Kidney epithelial cell (primary cell): Measurements from ENCODE around the gene ZC2HC1C. TPM values are rescaled to one million over a fixed set of nuclear protein-coding genes. Genes with fewer than 3 reads are reported as not detected.

Source experiments
- DNase-seq: peaks from one replicate; pipeline ENCODE4 v3.0.0-alpha.2; 2010; ENCODE audit warnings: low read depth
- H3K27me3 ChIP-seq: 2 replicates; pipeline ENCODE4 v1.6.0; 2011; ENCODE audit warnings: low read length; ENCODE audit not compliant: control insufficient read depth, insufficient read depth
- H3K36me3 ChIP-seq: 2 replicates; pipeline ENCODE4 v1.5.1; 2011; ENCODE audit warnings: low read length; ENCODE audit not compliant: control insufficient read depth, insufficient read depth
- H3K4me3 ChIP-seq: 2 replicates; pipeline ENCODE4 v1.5.1; 2011; ENCODE audit warnings: low read depth, mild to moderate bottlenecking, control low read depth, low read length
- total RNA-seq: library from RNA; depleted of rRNA; stranded (reverse); fragments of >200 nt; gene quantifications from 2 replicates; pipeline ENCODE4 v1.2.3, GENCODE V29; 2015
- TF ChIP-seq, protein P1 (sequence below): IDR thresholded peaks from 2 replicates; pipeline ENCODE4 v1.5.1; 2011; ENCODE audit warnings: mild to moderate bottlenecking, moderate library complexity, low read length, control low read depth, inconsistent platforms; ENCODE audit not compliant: insufficient read depth, poor library complexity, severe bottlenecking

The ZC2HC1C gene
- total RNA-seq, 1 donor from 2014 or later = 9.2 TPM

DNA sequence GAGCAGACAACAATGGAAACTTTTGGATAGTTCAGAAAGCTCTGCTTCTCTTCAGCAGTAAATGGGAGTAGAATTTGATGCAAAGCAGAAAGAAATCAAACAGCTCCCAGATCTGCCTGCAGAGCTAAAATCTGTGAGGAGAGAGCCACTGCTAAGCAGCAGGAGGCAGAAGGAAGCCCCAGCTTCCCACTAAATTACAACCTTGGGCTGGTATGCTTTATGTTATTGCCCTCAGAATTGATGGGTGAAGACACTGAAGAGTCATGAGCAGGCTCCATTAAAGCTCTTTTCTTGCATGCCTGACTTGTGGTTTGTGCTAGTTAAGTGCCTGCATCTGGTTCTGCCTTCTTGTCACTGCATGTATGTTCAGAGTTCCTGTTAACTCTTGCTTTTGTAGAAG, 8.4 kb downstream of the ZC2HC1C start:
- no peak overlapping the region for H3K4me3 ChIP-seq
- no peaks in the 10 kb centered on the region for H3K27me3 ChIP-seq
- no peak for DNase-seq
- TF ChIP-seq, protein P1, sequence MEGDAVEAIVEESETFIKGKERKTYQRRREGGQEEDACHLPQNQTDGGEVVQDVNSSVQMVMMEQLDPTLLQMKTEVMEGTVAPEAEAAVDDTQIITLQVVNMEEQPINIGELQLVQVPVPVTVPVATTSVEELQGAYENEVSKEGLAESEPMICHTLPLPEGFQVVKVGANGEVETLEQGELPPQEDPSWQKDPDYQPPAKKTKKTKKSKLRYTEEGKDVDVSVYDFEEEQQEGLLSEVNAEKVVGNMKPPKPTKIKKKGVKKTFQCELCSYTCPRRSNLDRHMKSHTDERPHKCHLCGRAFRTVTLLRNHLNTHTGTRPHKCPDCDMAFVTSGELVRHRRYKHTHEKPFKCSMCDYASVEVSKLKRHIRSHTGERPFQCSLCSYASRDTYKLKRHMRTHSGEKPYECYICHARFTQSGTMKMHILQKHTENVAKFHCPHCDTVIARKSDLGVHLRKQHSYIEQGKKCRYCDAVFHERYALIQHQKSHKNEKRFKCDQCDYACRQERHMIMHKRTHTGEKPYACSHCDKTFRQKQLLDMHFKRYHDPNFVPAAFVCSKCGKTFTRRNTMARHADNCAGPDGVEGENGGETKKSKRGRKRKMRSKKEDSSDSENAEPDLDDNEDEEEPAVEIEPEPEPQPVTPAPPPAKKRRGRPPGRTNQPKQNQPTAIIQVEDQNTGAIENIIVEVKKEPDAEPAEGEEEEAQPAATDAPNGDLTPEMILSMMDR = no peak
- no peaks in the 10 kb centered on the region for H3K36me3 ChIP-seq

DNA sequence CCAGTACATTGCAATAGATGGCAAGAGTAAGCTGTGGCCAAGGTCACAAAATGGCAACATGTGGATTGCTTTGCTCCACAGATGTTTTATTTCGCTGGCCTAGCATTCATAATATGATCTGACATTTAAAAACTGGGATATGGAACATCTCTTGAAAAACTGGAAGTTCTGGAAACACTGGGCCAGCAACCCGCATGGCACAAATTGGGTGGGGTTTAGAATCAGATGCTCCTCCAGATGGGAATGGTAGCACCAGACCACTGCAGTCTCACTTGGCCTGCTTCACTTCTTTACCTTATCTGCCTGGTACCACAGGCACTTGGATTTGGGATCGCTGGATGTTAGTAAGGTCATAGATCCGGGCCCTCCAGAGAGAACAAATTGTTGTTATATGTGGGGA, 10.1 kb downstream of the ZC2HC1C start:
- H3K27me3 ChIP-seq = no peaks in the 10 kb centered on the region
- H3K4me3 ChIP-seq = no peak overlapping the region
- no peaks in the 10 kb centered on the region for H3K36me3 ChIP-seq
- DNase-seq = no peak
- TF ChIP-seq, protein P1 = no peak

DNA sequence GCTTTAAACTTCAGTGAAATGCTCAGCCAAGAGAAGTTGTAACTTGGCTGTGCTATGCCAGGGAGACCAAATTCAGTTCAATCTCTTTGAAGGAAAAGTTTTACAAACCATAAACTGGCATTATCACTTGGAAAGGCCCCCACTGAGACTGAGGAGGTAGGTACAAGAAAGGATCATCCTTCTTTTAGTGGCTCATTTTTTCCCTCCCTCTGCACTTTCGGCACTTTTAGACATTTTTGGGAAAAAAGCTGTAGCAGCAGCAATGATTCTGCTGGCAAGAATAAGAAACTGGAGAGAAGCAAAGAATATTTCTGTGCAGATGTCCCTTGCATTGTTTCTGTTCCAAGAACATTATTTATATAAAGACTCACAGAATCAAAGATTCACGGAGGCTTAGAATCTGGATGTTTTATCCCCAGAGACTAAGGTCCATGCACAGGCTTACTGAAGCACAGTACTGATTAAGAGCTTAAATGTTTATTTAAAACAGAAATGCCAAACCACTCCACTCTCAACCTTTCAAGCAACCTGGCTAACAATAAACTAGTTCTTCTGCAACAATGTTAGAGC, 12.3 kb downstream of the ZC2HC1C start:
- TF ChIP-seq, protein P1 = no peak
- H3K4me3 ChIP-seq = no peak overlapping the region
- no peak for DNase-seq
- H3K36me3 ChIP-seq = no peaks in the 10 kb centered on the region
- H3K27me3 ChIP-seq = no peaks in the 10 kb centered on the region

DNA sequence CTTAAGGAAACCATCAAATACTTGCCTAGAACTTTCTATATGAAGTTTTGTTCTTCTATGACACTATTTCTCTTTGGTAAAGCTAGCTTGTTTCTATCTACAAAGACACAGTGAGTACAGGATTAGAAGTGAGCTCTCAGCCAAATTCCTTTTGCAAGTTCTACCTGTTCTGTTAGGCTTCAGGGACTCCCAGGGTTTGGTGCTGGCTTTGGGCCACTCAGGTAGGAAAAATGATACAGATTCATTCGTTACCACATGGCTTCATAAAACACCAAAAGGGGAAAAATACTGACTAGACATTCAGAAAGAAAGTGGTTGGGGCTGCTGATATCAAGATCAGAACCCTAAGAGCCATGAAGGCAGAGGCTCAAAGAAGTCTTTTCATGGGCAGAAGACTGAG, 13.8 kb downstream of the ZC2HC1C start:
- Histone ChIP-seq H3K36me3 (no peaks in the 10 kb centered on the region), H3K4me3 (no peak overlapping the region), H3K27me3 (no peaks in the 10 kb centered on the region)
- no peak for DNase-seq
- TF ChIP-seq, protein P1 = no peak

DNA sequence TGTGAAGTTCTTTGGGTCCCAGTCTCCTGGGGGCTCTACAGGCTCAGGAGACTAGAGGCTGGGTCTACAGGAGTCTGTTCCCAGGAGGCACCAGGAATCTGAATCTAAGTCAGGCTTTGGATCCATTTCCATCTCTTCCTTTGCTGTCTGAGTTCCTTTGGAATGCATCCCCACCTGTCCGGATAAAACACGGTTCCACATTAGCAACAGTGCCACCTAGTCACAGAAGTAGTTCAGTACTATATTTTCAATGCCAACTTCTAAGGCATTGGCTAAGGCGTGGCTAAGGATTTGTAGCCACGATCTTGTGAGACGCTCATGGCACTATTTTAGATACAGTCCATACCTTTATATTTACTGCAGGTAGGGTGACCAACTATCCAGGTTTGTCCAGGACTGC, 15.1 kb downstream of the ZC2HC1C start:
- DNase-seq = no peak
- Histone ChIP-seq H3K4me3 (no peak overlapping the region), H3K27me3 (no peaks in the 10 kb centered on the region), H3K36me3 (no peaks in the 10 kb centered on the region)
- TF ChIP-seq, protein P1 = peak; percentile 31

DNA sequence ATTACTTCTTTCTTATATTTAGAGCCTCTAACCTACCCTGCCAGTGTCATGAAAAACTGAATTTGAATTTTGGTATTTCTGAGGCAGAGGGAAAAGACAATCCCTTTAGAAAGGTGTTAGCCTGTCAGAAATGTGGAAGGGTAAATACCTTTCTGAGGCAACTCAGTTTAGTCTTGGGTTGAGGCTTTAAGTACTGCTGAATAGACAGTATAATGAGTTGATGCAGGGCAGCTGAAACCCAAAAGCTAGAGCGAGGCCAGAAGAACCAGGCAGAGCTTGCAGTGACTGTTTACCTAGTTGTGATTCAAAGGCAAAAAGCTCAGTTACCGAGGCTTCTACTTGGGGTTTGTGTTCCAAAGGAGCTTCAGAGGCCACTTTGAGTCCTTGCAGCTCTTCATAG, 18.7 kb downstream of the ZC2HC1C start:
- TF ChIP-seq, protein P1 = no peak
- no peak for DNase-seq
- H3K36me3 ChIP-seq = no peaks in the 10 kb centered on the region
- no peak overlapping the region for H3K4me3 ChIP-seq
- H3K27me3 ChIP-seq = no peaks in the 10 kb centered on the region
